ENCODE measurements around the gene MACROD2.

- TF ChIP-seq YY1 (IDR thresholded peaks at IDR 0.05; ENCODE audit: extremely low read depth, insufficient replicate concordance, low read depth, low read length) (no peak), CTCF (IDR thresholded peaks at IDR 0.05 in 2 of 3, conservative IDR thresholded peaks at IDR 0.05 in 1 of 3; ENCODE audit: borderline replicate concordance in 1 of 3, insufficient read depth in 1 of 3, low read depth in 2 of 3, low read length in 2 of 3) (no peak)
These were observed 2083.0 kb downstream of the MACROD2 start for GRCh38 chr20:16078172-16078898.

Data from HCT116 (cell line).